Embryonic facial prominence (tissue), 1 donor: ENCODE results near the gene SHE.

Experiments
- DNase-seq: peaks from one replicate; pipeline ENCODE4 v3.0.0-alpha.2; 2016; ENCODE audit errors: extremely low spot score

SHE gene

DNA sequence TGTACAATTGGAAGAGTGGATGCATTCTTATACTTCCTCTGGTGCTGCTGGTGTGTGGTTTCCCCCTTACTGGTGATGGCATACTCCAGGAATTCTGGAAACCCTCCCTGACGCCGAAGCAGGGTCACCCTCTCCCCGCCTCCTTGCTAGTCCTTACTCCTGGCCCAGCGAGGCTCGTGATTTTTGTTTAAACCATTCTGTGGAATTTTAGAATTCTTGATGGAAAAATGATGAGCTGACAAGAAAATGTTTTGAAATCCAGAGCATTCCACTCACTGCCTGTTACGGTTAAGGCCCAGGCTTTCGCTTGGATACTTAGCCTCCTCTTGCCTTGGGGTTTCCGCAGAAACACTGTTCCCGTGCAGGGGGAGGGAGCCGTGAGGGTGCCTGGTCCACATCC, 55.9 kb downstream of the SHE start:
- DNase-seq: no peak

- no peak for DNase-seq
These were observed 57.2 kb downstream of the SHE start for GRCh38 chr1:154445040-154445472.

GRCh38 chr1:154443274-154444013, 58.8 kb downstream of the SHE start:
- no peak for DNase-seq

GRCh38 chr1:154442006-154442740, 60.0 kb downstream of the SHE start:
- no peak for DNase-seq

DNA sequence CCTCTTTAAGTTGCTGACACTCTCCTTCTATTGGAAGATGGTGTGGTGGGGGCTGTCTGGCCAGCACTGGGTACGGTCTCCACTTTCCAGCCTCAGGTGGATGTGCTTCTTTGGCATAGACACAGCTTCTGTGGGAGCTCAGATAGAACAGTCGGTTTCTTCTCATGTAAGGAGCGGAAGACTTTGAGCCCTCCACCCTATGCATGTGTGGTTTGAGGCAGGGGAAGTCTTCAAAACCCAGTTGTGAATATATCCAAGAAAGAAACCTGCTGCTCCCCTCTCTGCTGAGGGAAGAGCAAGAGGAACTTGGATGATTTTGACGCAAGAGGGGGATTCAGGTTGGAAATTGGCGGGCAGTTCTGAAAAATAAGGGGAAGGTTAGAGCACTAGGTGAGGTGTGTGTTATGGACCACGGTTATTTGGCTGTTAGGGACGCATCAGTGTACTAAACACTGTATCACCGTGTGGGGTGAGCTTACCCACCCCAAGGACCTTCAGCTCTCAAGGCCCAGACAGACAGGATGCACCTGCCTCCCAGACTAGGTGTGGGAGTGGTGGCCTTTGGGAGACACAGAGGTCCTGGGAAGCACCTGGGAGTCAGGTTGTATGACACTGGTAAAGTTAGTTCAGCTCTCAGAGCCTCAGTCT, 60.8 kb downstream of the SHE start:
- DNase-seq: no peak

DNA sequence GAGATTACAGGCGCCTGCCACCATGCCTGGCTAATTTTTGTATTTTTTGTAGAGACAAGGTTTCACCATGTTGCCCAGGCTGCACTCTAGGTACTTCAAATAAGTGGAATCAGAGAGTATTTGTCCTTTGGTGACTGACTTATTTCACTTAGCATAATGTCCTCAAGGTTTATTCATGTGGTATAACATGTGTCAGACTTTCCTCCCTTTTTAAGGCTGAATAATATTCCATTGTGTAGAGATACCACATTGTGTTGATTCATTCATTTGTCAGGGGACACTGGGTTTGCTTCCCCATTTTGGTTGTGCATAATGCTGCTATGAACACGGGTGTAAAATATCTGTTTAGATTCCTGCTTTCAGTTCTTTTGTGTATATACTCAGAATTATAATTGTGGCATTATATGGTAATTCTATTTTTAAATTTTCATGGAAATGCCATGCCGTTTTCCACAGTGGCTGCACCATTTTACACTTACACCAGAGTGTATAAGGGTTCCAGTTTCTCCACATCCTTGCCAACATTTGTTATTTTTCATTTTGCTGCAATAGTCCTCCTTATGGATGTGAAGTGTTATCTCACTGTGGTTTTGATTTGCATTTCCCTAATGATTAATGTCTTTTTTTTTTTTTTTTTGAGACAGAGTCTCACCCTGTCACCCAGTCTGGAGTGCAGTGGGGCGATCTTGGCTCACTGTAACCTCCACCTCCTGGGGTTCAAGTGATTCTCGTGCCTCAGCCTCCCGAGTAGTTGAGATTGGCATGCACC, 62.0 kb downstream of the SHE start:
- no peak for DNase-seq

DNA sequence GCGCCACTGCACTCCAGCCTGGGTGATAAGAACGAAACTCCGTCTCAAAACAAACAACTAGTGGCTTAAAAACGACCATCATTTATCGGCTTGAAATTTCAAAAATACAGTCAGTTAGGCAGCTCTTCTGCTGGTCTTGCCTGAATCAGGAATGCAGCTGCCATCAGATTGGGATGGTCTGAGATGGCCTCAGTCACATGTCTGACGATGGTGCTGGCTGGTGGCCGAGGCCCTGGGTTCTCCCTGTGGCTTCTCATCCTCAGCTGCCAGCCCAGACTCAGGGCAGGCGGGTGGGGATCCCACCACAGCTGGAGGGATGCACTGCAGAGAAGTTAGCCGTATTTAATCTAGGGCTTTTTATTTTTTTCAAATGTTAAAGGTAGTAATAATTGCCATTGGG, 65.8 kb downstream of the SHE start:
- DNase-seq: no peak

DNA sequence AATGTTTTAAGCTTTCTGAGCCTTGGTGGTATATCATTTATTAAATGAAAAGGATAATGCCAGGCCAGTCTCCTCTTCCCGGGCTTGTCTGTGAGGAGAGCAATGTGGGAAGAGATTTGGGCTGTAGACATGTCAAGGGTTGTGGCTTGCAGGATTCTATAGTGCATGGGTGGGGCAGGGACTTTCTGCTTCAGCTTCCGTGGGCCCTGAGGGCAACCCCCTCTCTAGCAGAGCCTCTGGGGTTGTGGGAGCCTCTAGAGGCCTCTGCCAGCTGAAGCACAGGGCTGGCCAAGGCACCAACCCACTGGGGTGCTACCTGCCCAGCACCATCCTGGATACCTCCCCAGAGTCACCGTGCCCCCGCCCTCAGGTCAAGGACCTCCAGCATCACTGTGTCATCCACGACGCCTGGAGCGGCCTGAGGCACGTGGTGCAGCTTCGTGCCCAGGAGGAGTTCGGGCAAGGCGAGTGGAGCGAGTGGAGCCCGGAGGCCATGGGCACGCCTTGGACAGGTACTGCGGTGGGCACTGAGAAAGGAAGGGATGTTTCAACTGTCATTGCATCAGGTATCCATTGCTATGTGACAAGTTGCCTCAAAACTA, 66.5 kb downstream of the SHE start:
- DNase-seq: no peak

DNA sequence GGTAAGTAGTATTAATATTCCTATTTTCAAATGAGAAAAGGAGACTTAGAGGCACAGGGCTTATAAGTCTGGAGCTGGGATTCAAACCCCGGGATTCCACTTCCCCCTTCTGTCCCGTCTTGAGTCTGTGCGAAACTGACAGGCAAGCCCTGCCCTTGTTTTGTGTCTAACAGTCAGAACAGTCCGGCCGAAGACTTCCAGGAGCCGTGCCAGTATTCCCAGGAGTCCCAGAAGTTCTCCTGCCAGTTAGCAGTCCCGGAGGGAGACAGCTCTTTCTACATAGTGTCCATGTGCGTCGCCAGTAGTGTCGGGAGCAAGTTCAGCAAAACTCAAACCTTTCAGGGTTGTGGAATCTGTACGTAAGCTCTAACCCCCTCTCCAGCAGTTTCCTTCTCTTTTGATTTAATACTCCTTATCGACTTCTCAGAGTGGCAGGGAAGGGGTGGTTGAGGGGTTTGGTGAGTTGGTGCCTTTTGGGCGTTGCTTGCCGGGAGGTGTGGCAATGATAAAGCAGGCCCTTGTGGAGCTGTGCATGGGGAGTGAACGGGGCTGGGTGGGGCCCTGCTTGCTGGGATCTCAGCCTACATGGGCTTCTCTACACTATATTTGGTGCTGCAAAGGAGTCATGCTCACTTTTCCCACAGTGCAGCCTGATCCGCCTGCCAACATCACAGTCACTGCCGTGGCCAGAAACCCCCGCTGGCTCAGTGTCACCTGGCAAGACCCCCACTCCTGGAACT, 67.7 kb downstream of the SHE start:
- no peak for DNase-seq

GRCh38 chr1:154433161-154433764, 68.9 kb downstream of the SHE start:
- DNase-seq: no peak

GRCh38 chr1:154431586-154432373, 70.4 kb downstream of the SHE start:
- no peak for DNase-seq

GRCh38 chr1:154430903-154431302, 71.3 kb downstream of the SHE start:
- no peak for DNase-seq

GRCh38 chr1:154429841-154430611, 72.2 kb downstream of the SHE start:
- no peak for DNase-seq
